Mammary microvascular endothelial cell (primary cell): ENCODE data around the gene ZNF565. TPM values are rescaled to one million over a fixed set of nuclear protein-coding genes. Genes with fewer than 3 reads are reported as not detected.

Experiments
- total RNA-seq: library from RNA; depleted of rRNA; stranded (reverse); fragments of >200 nt; gene quantifications from 2 replicates; pipeline ENCODE4 v1.2.3, GENCODE V29; 2015

Gene ZNF565
- 1.2 and 1.9 TPM in 2 replicates for total RNA-seq

GRCh38 chr19:36214386-36215275, at the start of gene ZNF565, which contains the start of gene ZNF146:
ZNF565 (minus strand) TSS chr19:36214665; CDS start chr19:36201985, 12,680 bp downstream.
ZNF146 (plus strand) TSS chr19:36215106; CDS start chr19:36236441, 21,335 bp downstream.

DNA sequence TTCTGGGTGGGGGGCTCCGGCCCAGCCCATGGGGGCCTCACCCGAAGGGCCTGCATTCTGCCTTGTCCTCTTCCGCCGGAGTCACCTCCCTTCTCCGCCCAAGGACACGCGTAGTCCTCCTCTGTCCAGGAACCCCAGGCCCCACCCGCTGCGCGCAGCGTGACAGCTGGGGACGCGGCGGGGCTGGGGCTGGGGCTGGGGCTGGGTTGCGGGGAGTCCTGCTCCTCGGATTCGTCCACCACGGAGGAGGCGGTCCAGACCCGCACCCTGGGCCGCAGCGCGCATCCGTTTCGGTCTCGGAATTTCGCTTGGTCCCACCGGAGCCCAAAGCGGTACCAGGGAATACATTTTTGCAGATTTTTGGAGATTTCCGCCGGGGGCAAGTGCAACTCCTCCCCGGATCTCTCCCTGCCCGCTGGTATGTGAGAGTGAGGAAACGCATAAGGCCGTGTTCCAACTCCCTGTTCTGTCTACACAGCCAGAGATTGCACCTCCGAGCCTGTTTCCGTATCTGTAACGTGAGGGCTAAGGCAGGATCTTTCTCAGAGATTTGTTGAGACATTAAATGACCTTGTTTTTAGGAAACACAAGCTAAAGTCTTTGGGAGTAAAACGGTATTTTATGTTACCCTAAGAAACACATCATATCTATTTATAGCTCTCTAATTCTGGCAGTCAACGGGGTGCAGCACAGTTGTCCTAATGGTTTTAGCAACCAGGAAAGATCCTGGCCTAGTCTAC, 61.9 kb downstream of the ZNF565 start, which contains the start of gene COX7A1:
Gene COX7A1 (minus strand): TSS at position 96 of the 740 bp plus-strand sequence. CDS start 40 bp downstream, at position 56.

GRCh38 chr19:36139473-36140303, 74.8 kb downstream of the ZNF565 start, which contains the start of gene CAPNS1:
CAPNS1 (plus strand) TSS chr19:36140066; CDS start chr19:36141012, 946 bp downstream.

Other genes with a start within 250 kb of the ZNF565 start
- gene SDHAF1, start 219.5 kb downstream of the ZNF565 start, total RNA-seq = 17.8 and 19.1 TPM in 2 replicates
- not detected in 2 replicates for gene SYNE4, start 205.9 kb downstream of the ZNF565 start, total RNA-seq
- 21.0 and 23.0 TPM in 2 replicates for gene ALKBH6, start 200.5 kb downstream of the ZNF565 start, total RNA-seq
- 1.9 and 2.1 TPM in 2 replicates for gene CLIP3, start 181.8 kb downstream of the ZNF565 start, total RNA-seq
- gene THAP8, start 160.4 kb downstream of the ZNF565 start, total RNA-seq = 5.8 and 6.0 TPM in 2 replicates
- 9.1 and 10.9 TPM in 2 replicates for gene WDR62, start 159.8 kb downstream of the ZNF565 start, total RNA-seq
- not detected in 2 replicates for gene OVOL3, start 103.5 kb downstream of the ZNF565 start, total RNA-seq
- 46.2 and 58.1 TPM in 2 replicates for gene POLR2I, start 99.8 kb downstream of the ZNF565 start, total RNA-seq
- 272 and 320 TPM in 2 replicates for gene TBCB, start 99.2 kb downstream of the ZNF565 start, total RNA-seq
- gene CAPNS1, start 74.6 kb downstream of the ZNF565 start, total RNA-seq = 265 and 334 TPM in 2 replicates
- 20.4 and 29.4 TPM in 2 replicates for gene COX7A1, start 62.2 kb downstream of the ZNF565 start, total RNA-seq
- 67.8 and 79.5 TPM in 2 replicates for gene ZNF146, start 441 bp upstream of the ZNF565 start, total RNA-seq
- gene ZFP14, start 164.5 kb upstream of the ZNF565 start, total RNA-seq = 0.74 and 1.9 TPM in 2 replicates
- gene ZFP82, start 204.0 kb upstream of the ZNF565 start, total RNA-seq = 2.8 and 3.3 TPM in 2 replicates